Stimulated activated CD4-positive, alpha-beta T cell treated with anti-CD3 and anti-CD28 coated beads, TNF-alpha, amount 100 ng/mL, for 1 hour (primary cell): ENCODE results near the gene PGRMC2.
"Not testable (repeated sequence)": the region's sequence is repeated elsewhere in the genome, so short reads cannot be mapped to it uniquely, and the experiment has no call there.

Experiments
- DNase-seq, 3 donors: peaks; one replicate each; pipeline ENCODE4 v3.0.0-alpha.2; 2020; ENCODE audit warnings: low read depth in 3 of 3, low spot score in 1 of 3

The PGRMC2 gene

GRCh38 chr4:128271551-128271950 is 16.1 kb downstream of the PGRMC2 start:
- DNase-seq = no peak

- DNase-seq = no peak
Observed at GRCh38 chr4:128268970-128269369, 18.6 kb downstream of the PGRMC2 start.

GRCh38 chr4:128267745-128268144 is 19.9 kb downstream of the PGRMC2 start:
- no peak for DNase-seq

GRCh38 chr4:128267171-128267570 is 20.4 kb downstream of the PGRMC2 start:
- not testable (repeated sequence) for DNase-seq

- DNase-seq = not testable (repeated sequence)
Observed at GRCh38 chr4:128265550-128265949, 22.1 kb downstream of the PGRMC2 start.

GRCh38 chr4:128259889-128260288 is 27.7 kb downstream of the PGRMC2 start:
- not testable (repeated sequence) for DNase-seq

- not testable (repeated sequence) for DNase-seq
Observed at GRCh38 chr4:128258166-128258565, 29.4 kb downstream of the PGRMC2 start.

GRCh38 chr4:128256539-128256938 is 31.1 kb downstream of the PGRMC2 start:
- no peak for DNase-seq

- no peak for DNase-seq
Observed at GRCh38 chr4:128255906-128256305, 31.7 kb downstream of the PGRMC2 start.

GRCh38 chr4:128249787-128250668 is 37.6 kb downstream of the PGRMC2 start:
- DNase-seq = no peak

GRCh38 chr4:128247906-128248305 is 39.7 kb downstream of the PGRMC2 start:
- no peak for DNase-seq

- DNase-seq = not testable (repeated sequence)
Observed at GRCh38 chr4:128245391-128245790, 42.2 kb downstream of the PGRMC2 start.

GRCh38 chr4:128244379-128244778 is 43.2 kb downstream of the PGRMC2 start:
- no peak for DNase-seq

GRCh38 chr4:128242601-128243000 is 45.0 kb downstream of the PGRMC2 start:
- DNase-seq = no peak

- DNase-seq = no peak
Observed at GRCh38 chr4:128241981-128242380, 45.6 kb downstream of the PGRMC2 start.

GRCh38 chr4:128241425-128241913 is 46.1 kb downstream of the PGRMC2 start:
- no peak for DNase-seq

GRCh38 chr4:128241019-128241418 is 46.6 kb downstream of the PGRMC2 start:
- no peak for DNase-seq

- no peak for DNase-seq
Observed at GRCh38 chr4:128234836-128235235, 52.8 kb downstream of the PGRMC2 start.

GRCh38 chr4:128232719-128233118 is 54.9 kb downstream of the PGRMC2 start:
- no peak for DNase-seq

- DNase-seq = no peak
Observed at GRCh38 chr4:128228845-128229795, 58.5 kb downstream of the PGRMC2 start.

GRCh38 chr4:128227991-128228571 is 59.5 kb downstream of the PGRMC2 start:
- DNase-seq = no peak
